GM21576 (cell line): ENCODE measurements around the gene METTL14.
A peak's percentile ranks its signal among the peaks of the same experiment; 100 is the strongest.

ENCODE experiments used
- ATAC-seq: cut with Tn5 transposase; IDR thresholded peaks from one replicate; pipeline ENCODE4 v1.9.1; 2021; ENCODE audit warnings: mild to moderate bottlenecking, moderate library complexity; ENCODE audit not compliant: unreplicated experiment

Gene METTL14

GRCh38 chr4:118756958-118757357 is 71.8 kb downstream of the METTL14 start:
- ATAC-seq: no peak

- ATAC-seq: no peak
Observed at GRCh38 chr4:118757761-118758251, 72.6 kb downstream of the METTL14 start.

GRCh38 chr4:118758293-118758692 is 73.1 kb downstream of the METTL14 start:
- ATAC-seq: no peak

- no peak for ATAC-seq
Observed at GRCh38 chr4:118759481-118759880, 74.3 kb downstream of the METTL14 start.

GRCh38 chr4:118760092-118760491 is 74.9 kb downstream of the METTL14 start:
- peak; percentile 29 for ATAC-seq

GRCh38 chr4:118760493-118760892 is 75.3 kb downstream of the METTL14 start:
- peak; percentile 100 for ATAC-seq

GRCh38 chr4:118761397-118762016 is 76.3 kb downstream of the METTL14 start:
- no peak for ATAC-seq

- ATAC-seq: no peak
Observed at GRCh38 chr4:118762155-118762554, 77.0 kb downstream of the METTL14 start.

GRCh38 chr4:118762730-118763477 is 77.7 kb downstream of the METTL14 start:
- ATAC-seq: no peak
